Neutrophil (primary cell): Measurements from ENCODE around the gene ATOSB.

Source experiments
- H3K27ac ChIP-seq: fragments of 200-600 bp; sonication (generic); 2 replicates; pipeline ENCODE4 v1.5.1; 2016; ENCODE audit warnings: mild to moderate bottlenecking, moderate library complexity
- H3K27me3 ChIP-seq: fragments of 200-600 bp; sonication (generic); 2 replicates; pipeline ENCODE4 v1.6.0; 2016; ENCODE audit warnings: mild to moderate bottlenecking
- H3K36me3 ChIP-seq: fragments of 200-600 bp; sonication (generic); 2 replicates; pipeline ENCODE4 v1.5.1; 2017
- H3K4me1 ChIP-seq, 2 experiments: fragments of 200-600 bp in 1 of 2; sonication (generic) in 1 of 2; 1 replicate in 1 of 2; 2 replicates in 1 of 2; pipeline versions ENCODE4 v1.5.1 to v1.6.1; 2013 to 2016; ENCODE audit warnings: low read depth in 1 of 2, low read length in 1 of 2, mild to moderate bottlenecking in 1 of 2, moderate library complexity in 1 of 2; ENCODE audit not compliant: control insufficient read depth in 1 of 2, insufficient read depth in 1 of 2
- H3K4me3 ChIP-seq, 2 experiments: fragments of 200-600 bp in 1 of 2; sonication (generic) in 1 of 2; 1 replicate in 1 of 2; 2 replicates in 1 of 2; pipeline ENCODE4 v1.5.1; 2013 to 2016; ENCODE audit warnings: low read depth in 1 of 2, low read length in 1 of 2, mild to moderate bottlenecking in 1 of 2, moderate library complexity in 1 of 2
- H3K9me3 ChIP-seq: fragments of 200-600 bp; sonication (generic); 2 replicates; pipeline ENCODE4 v1.5.1; 2016
- CTCF ChIP-seq: fragments of 200-600 bp; sonication (generic); IDR thresholded peaks from 2 replicates; pipeline ENCODE4 v1.5.1; 2016; ENCODE audit warnings: antibody characterized with exemption

Gene ATOSB

GRCh38 chr9:35078066-35078465 lies 37.6 kb downstream of the ATOSB start:
- Histone ChIP-seq H3K4me1 (peaks cover 17 to 30% of the 10 kb centered on the region in 2 experiments), H3K9me3 (no peaks in the 10 kb centered on the region), H3K27ac (no peak overlapping the region), H3K36me3 (no peaks in the 10 kb centered on the region), H3K4me3 (no peak overlapping the region), H3K27me3 (no peaks in the 10 kb centered on the region)
- TF ChIP-seq CTCF, result no peak

- peaks cover 21 to 35% of the 10 kb centered on the region in 2 experiments for H3K4me1 ChIP-seq
- no peak for TF ChIP-seq CTCF
- H3K4me3 ChIP-seq, result no peak overlapping the region
- H3K27me3 ChIP-seq, result no peaks in the 10 kb centered on the region
- H3K36me3 ChIP-seq, result no peaks in the 10 kb centered on the region
- H3K27ac ChIP-seq, result no peak overlapping the region
- no peaks in the 10 kb centered on the region for H3K9me3 ChIP-seq
These were observed 38.8 kb downstream of the ATOSB start for GRCh38 chr9:35076848-35077247.

- no peak overlapping the region for H3K4me3 ChIP-seq
- TF ChIP-seq CTCF, result no peak
- H3K27ac ChIP-seq, result no peak overlapping the region
- peaks cover 34 to 46% of the 10 kb centered on the region in 2 experiments for H3K4me1 ChIP-seq
- H3K9me3 ChIP-seq, result no peaks in the 10 kb centered on the region
- H3K36me3 ChIP-seq, result peaks cover 5% of the 10 kb centered on the region
- H3K27me3 ChIP-seq, result no peaks in the 10 kb centered on the region
These were observed 40.3 kb downstream of the ATOSB start for GRCh38 chr9:35075358-35075757.

- no peak for TF ChIP-seq CTCF
These were observed 40.9 kb downstream of the ATOSB start for GRCh38 chr9:35074791-35075190.

GRCh38 chr9:35074141-35074540 lies 41.5 kb downstream of the ATOSB start:
- Histone ChIP-seq H3K9me3 (no peaks in the 10 kb centered on the region), H3K27me3 (no peaks in the 10 kb centered on the region), H3K36me3 (peaks cover 5% of the 10 kb centered on the region), H3K27ac (no peak overlapping the region), H3K4me3 (no peak overlapping the region), H3K4me1 (peaks cover 38 to 42% of the 10 kb centered on the region in 2 experiments)
- no peak for TF ChIP-seq CTCF

More at GRCh38 chr9:35074791-35075190, 40.9 kb downstream of the ATOSB start:
- Histone ChIP-seq H3K4me1 (peaks cover 40 to 46% of the 10 kb centered on the region in 2 experiments), H3K27ac (no peak overlapping the region), H3K4me3 (no peak overlapping the region), H3K36me3 (peaks cover 5% of the 10 kb centered on the region), H3K9me3 (no peaks in the 10 kb centered on the region), H3K27me3 (no peaks in the 10 kb centered on the region)

- TF ChIP-seq CTCF, result no peak
- peaks cover 7% of the 10 kb centered on the region for H3K36me3 ChIP-seq
- peak overlapping the region; percentile 98 for H3K27ac ChIP-seq
- H3K4me1 ChIP-seq, result peaks cover 30 to 33% of the 10 kb centered on the region in 2 experiments
- peak overlapping the region; percentile 82 to 99 for H3K4me3 ChIP-seq
- no peaks in the 10 kb centered on the region for H3K27me3 ChIP-seq
- no peaks in the 10 kb centered on the region for H3K9me3 ChIP-seq
These were observed 42.4 kb downstream of the ATOSB start for GRCh38 chr9:35073279-35073612.
